ENCODE results near the gene PAX6.

- no peak for TF ChIP-seq CTCF (IDR thresholded peaks at IDR 0.05)
- no peak for TF ChIP-seq CBFB (CRISPR knock-in tag; IDR thresholded peaks at IDR 0.05; ENCODE audit: low read depth)
- no peak for TF ChIP-seq ATF1 (CRISPR knock-in tag; IDR thresholded peaks at IDR 0.05)
- TF ChIP-seq PRDM15 (CRISPR knock-in tag; IDR thresholded peaks at IDR 0.05): no peak
- no peak for TF ChIP-seq ZSCAN18 (CRISPR knock-in tag; IDR thresholded peaks at IDR 0.05)
- TF ChIP-seq, protein P1, sequence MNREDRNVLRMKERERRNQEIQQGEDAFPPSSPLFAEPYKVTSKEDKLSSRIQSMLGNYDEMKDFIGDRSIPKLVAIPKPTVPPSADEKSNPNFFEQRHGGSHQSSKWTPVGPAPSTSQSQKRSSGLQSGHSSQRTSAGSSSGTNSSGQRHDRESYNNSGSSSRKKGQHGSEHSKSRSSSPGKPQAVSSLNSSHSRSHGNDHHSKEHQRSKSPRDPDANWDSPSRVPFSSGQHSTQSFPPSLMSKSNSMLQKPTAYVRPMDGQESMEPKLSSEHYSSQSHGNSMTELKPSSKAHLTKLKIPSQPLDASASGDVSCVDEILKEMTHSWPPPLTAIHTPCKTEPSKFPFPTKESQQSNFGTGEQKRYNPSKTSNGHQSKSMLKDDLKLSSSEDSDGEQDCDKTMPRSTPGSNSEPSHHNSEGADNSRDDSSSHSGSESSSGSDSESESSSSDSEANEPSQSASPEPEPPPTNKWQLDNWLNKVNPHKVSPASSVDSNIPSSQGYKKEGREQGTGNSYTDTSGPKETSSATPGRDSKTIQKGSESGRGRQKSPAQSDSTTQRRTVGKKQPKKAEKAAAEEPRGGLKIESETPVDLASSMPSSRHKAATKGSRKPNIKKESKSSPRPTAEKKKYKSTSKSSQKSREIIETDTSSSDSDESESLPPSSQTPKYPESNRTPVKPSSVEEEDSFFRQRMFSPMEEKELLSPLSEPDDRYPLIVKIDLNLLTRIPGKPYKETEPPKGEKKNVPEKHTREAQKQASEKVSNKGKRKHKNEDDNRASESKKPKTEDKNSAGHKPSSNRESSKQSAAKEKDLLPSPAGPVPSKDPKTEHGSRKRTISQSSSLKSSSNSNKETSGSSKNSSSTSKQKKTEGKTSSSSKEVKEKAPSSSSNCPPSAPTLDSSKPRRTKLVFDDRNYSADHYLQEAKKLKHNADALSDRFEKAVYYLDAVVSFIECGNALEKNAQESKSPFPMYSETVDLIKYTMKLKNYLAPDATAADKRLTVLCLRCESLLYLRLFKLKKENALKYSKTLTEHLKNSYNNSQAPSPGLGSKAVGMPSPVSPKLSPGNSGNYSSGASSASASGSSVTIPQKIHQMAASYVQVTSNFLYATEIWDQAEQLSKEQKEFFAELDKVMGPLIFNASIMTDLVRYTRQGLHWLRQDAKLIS (CRISPR knock-in tag; IDR thresholded peaks at IDR 0.05; ENCODE audit: borderline replicate concordance): no peak
- TF ChIP-seq E2F5 (CRISPR knock-in tag; IDR thresholded peaks at IDR 0.05): no peak
- TF ChIP-seq CREB1 (CRISPR knock-in tag; IDR thresholded peaks at IDR 0.05): no peak
These were observed 38.7 kb downstream of the PAX6 start for GRCh38 chr11:31772412-31772811.

Data from WTC11 (cell line).